HG02981 (cell line): ENCODE data around the gene WNT16.

Experiments
- ATAC-seq: cut with Tn5 transposase; IDR thresholded peaks from one replicate; pipeline ENCODE4 v1.9.1; 2021; ENCODE audit warnings: mild to moderate bottlenecking, moderate library complexity; ENCODE audit not compliant: unreplicated experiment

WNT16 gene

DNA sequence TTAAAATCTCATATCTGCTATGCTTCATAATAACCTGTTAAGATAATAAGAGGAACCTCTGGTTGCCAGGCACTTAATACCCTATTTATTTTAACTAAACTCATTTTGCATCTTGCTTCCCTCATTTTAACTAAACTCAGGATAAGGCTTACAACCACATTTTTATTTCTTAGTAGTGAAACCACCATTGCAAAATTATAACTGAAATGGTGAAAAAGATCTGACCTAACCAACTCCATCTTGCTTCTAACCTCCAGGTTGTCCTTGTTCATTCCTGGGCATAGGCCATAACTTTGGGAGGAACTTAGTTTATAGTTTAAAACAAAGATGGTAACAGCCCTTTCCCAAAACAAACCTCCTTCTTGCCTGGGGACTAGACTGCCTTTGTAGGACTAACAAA is 61.3 kb downstream of the WNT16 start:
- no peak for ATAC-seq

DNA sequence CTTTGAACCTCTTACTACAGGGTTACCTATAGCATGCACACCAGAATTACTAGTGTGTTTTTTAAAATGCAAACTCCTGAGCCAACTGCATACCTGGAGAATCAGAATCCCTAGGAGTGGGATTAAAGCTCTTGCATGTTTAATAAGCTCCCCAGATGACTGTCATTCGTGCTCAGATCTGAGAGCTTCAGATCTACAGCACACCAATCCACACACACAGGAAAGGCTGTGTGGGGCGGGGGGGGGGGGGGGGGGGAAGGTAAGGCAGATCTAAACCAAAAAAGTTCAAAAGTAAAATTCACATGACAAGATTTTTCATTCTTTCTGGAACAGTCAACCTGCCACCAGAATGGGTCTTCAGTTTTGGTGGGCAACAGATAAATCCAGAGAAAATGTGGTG is 61.8 kb downstream of the WNT16 start:
- no peak for ATAC-seq
